IPS DF 19.7 (cell line): ENCODE results near the gene CLSTN2.

Experiments used
- DNase-seq: peaks from one replicate; pipeline ENCODE4 v3.0.0-alpha.2; 2013; ENCODE audit warnings: low read depth, low spot score

The CLSTN2 gene

GRCh38 chr3:140545756-140546155 is 610.8 kb downstream of the CLSTN2 start:
- no peak for DNase-seq

GRCh38 chr3:140546649-140547048 is 611.7 kb downstream of the CLSTN2 start:
- DNase-seq, result no peak

GRCh38 chr3:140552403-140552802 is 617.4 kb downstream of the CLSTN2 start:
- no peak for DNase-seq

- DNase-seq, result no peak
Observed at GRCh38 chr3:140552898-140553297, 617.9 kb downstream of the CLSTN2 start.

- DNase-seq, result no peak
Observed at GRCh38 chr3:140553591-140553990, 618.6 kb downstream of the CLSTN2 start.

- no peak for DNase-seq
Observed at GRCh38 chr3:140555666-140556065, 620.7 kb downstream of the CLSTN2 start.

- no peak for DNase-seq
Observed at GRCh38 chr3:140557476-140557875, 622.5 kb downstream of the CLSTN2 start.

GRCh38 chr3:140559546-140559945 is 624.6 kb downstream of the CLSTN2 start:
- no peak for DNase-seq

GRCh38 chr3:140563206-140563760 is 628.3 kb downstream of the CLSTN2 start:
- DNase-seq, result no peak

GRCh38 chr3:140568131-140568530 is 633.1 kb downstream of the CLSTN2 start:
- no peak for DNase-seq

- DNase-seq, result no peak
Observed at GRCh38 chr3:140568842-140569520, 634.0 kb downstream of the CLSTN2 start.

GRCh38 chr3:140570602-140571001 is 635.6 kb downstream of the CLSTN2 start:
- no peak for DNase-seq

GRCh38 chr3:140571836-140572235 is 636.9 kb downstream of the CLSTN2 start:
- DNase-seq, result no peak

- no peak for DNase-seq
Observed at GRCh38 chr3:140572334-140572733, 637.3 kb downstream of the CLSTN2 start.

GRCh38 chr3:140573011-140573410 is 638.0 kb downstream of the CLSTN2 start:
- no peak for DNase-seq

GRCh38 chr3:140574375-140574774 is 639.4 kb downstream of the CLSTN2 start:
- no peak for DNase-seq

GRCh38 chr3:140576449-140576848 is 641.5 kb downstream of the CLSTN2 start:
- DNase-seq, result no peak

GRCh38 chr3:140577911-140578310 is 642.9 kb downstream of the CLSTN2 start:
- DNase-seq, result no peak

GRCh38 chr3:140579260-140579659 is 644.3 kb downstream of the CLSTN2 start:
- DNase-seq, result no peak

GRCh38 chr3:140580746-140581145 is 645.8 kb downstream of the CLSTN2 start:
- no peak for DNase-seq

GRCh38 chr3:140584549-140584948 is 649.6 kb downstream of the CLSTN2 start:
- DNase-seq, result no peak

- no peak for DNase-seq
Observed at GRCh38 chr3:140585828-140586227, 650.8 kb downstream of the CLSTN2 start.

GRCh38 chr3:140586311-140586710 is 651.3 kb downstream of the CLSTN2 start:
- no peak for DNase-seq

- peak; percentile 35 for DNase-seq
Observed at GRCh38 chr3:140588558-140588957, 653.6 kb downstream of the CLSTN2 start.
